GM18505 (cell line): ENCODE measurements around the gene MFSD2A.
"Not testable (repeated sequence)": the region's sequence is repeated elsewhere in the genome, so short reads cannot be mapped to it uniquely, and the experiment has no call there.

Source experiments
- ATAC-seq: cut with Tn5 transposase; IDR thresholded peaks from one replicate; pipeline ENCODE4 v1.9.1; 2021; ENCODE audit not compliant: unreplicated experiment
- POLR2A ChIP-seq: IDR thresholded peaks from 4 replicates; pipeline ENCODE4 v1.6.1; 2011; ENCODE audit warnings: borderline replicate concordance; ENCODE audit not compliant: insufficient read depth, insufficient read length; ENCODE audit errors: extremely low read depth

The MFSD2A gene

DNA sequence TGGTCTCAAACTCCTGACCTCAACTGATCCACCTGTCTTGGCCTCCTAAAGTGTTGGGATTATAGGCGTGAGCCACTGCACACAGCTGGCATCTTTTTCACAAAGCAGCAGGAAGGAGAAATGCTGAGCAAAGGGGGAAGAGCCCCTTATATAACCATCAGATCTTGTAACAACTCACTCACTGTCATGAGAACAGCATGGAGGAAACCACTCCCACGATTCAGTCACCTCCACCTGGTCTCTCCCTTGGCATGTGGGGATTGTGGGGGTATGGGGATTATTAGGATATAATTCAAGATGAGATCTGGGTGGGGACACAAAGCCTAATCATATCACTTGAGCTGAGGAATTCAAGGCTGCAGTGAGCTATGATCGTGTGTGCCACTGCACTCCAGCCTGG lies 3.0 kb upstream of the MFSD2A start:
- TF ChIP-seq POLR2A = no peak
- ATAC-seq = no peak

DNA sequence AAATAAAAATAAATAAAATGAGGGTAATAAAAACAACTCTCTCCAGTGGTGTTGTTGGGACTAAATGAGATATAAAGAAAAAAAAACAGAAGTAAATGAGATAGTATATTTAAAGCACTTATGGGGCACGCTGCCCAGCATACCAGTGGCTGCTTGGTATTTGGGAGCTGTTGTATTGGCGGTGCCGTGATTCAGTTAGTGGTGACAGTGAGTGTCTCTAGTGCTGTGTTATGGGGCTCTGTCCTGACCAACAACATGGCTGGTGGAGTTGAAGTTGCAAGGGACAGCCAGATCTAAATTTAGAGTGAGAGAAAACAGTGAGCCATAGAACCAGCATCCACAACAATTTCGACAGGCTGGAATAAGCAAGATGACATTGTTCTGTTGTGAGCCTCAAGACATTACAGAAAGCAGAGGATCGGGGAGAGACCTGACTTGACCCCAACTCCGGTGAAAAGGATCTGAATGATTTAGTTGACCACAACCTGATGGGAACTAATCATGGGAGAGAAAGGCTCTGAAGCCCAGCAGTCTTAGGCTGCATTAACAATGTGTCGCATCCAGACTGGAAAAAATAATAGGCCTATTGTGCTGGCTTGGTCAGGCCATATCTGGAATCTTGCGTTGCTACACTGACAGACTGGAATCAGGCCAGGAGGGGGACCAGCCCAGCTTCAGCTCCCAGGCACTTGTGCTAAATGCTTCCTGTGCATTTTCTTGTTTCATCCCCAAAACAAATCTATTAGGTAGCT lies 2.4 kb upstream of the MFSD2A start:
- no peak for ATAC-seq
- TF ChIP-seq POLR2A = no peak

DNA sequence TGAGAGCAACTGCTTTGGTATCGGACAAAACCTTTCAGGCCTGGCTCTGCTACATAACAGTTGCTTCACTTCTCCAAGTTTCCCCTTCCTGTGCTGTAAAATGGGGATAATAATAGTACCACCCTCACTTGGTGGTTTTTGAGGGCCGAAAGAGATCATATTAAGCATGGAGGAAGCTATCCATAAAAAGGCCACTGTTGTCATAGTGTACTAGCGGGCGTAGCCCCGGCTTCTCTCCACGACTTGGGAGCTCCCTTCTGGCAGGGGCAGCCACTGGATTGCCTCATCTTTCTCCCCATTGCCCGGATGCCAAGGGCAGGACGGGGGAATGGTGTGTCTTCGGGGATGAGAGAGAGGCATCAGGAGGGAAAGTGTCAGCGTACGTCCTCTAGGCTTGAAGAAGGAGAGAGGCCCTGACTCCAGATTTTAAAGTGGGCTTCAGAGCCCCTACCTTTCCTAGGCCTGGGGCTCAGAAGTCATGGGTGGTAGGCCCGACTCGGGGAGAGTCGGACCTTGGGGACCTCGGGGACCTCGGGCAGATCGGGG lies 548 bp upstream of the MFSD2A start:
- ATAC-seq = no peak
- TF ChIP-seq POLR2A = no peak

DNA sequence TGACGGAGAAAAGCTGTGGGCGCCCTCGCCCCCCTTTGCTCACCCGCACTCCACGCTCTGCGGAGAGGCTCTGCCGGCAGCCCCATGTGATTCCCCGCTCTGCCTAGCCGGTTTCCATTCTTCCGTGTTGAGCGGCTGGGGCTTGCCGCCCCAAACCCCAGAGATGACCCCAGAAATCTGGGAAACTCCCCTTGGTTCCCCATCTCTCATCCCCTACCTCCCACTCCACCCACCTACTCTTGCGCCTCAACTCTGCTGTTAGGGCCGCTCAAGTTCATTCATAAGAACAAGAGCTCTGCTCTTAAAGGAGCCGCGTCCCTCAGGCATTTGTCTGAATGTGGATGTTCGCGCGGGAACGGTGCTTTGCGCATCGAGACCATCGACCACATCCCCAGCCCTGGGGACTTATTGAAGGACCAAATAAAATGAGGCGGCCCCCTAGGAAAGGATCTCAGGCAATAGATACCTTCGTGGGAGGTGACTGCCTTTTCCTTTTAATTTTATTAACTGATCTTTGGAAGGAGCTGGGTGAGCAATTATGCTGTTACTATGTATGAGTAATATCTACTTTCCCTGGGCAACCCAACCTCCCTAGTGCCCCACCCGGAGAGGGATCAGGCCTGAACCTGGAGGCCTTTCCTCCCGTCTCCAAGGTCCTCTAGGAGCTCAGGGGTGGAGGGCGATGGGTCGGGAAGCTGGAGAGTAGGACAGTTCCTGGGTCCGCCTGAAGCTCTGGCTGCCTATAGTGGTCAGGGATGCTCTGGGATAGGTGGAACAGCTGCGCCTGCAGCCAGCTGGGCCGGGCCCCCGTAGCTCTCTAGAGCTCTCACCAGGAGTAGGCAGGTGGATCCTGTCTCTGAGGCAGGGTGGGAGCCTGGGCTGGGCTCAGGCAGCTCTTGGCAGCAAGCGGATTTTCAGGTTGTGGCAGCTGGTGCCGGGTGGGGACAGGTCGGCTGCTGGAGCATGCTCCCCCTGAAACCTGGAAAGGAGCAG lies 898 bp downstream of the MFSD2A start:
- no peak for TF ChIP-seq POLR2A
- ATAC-seq = peak; percentile 31

DNA sequence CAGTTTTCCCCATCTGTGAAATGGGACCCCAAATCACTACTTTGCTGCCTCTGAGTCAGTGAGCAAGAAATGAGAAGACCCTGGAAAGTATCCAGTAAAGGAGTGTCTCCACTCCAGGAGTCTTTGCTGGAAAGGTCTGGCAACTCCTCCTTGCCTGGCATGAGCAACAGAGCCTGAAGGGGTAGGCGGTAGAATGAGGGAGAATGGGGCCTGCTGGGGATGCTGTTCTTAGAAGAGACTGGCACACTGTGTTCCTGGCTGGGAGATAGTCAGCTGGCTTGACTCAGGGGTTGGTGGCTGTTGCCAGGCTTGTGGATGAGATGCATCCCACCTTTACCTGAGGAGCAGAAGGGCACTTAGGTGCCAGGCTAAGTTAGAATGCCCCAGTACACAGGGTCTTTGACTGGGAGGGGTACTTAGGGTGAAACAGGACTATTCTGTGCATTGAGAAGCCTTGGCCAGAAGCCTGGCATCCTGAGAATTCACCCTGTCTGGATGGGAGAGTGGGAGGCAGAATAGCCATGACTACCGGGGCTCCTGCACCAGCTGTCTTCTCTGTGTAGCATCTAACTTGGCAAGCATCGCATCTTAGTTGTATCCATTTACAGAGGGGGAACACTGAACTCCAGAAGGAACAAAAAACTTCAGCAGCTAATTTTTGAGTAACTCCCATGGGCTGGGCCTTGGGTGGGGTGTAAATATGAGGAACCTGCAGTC lies 2.5 kb downstream of the MFSD2A start:
- TF ChIP-seq POLR2A = no peak
- no peak for ATAC-seq

DNA sequence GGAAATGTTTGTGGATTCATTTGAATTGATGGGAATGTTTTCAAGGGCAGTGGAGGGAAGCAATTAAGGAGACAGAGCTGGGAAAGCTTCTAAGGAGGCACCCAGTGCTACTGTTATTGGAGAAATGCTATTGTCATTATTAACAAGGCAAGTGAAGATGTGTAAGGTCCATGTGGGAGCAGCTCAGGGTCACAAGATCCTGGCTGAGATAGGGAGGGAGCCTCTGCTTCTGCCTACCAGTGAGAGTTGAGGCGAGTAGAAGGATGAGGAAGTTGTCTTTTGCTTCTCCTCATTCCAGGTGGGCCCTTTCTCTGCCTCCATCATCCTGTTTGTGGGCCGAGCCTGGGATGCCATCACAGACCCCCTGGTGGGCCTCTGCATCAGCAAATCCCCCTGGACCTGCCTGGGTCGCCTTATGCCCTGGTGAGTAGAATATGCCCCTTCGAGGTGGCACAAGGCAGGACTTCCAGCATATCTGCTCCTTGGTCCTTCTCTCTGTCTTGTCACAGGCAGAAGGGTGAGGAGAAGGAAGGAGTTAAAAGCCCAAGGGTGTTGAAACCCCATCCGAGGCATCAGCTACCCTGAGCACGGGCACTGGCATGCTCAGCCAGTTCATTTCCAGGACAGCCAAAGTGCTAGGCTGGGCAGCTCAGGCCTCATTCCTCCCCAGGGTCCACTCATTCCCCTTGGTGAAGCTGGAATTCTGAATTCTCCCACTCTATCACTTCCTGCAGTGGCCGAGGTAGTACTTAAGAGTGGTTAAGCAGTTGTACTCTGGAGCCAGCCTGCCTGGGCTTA lies 3.7 kb downstream of the MFSD2A start:
- TF ChIP-seq POLR2A = peak; percentile 16
- no peak for ATAC-seq

DNA sequence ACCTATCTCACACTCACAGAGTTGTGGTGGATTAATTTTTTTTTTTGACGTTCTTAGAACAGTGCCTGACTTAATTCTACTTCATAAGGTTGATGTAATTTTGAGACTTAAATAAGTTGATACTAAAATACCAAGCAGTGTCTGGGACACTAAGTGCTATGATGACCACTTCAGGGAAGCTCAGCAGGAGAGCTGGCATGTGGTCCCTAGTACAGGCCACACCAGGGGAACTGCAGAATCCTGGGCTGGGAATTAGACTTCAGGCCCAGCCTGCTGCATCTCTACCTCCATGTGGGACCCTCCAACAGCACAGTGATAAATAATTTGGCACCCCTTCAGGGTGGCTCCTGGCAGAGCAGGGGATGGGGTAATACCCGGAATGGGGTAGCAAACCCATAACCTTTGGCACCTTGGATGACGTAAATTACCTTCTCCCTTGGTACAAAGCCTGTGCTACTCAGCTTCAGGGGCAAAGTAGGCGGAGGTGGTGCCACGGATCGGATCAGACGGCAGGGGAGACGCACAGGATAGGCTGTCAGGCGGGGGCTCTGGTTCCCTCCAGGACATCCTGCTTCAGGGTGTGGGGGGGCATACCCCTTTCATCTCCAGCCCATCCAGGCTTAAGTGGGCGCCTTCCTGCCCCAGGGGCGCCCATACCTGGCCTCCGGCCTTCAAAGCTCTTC lies 4.8 kb downstream of the MFSD2A start:
- ATAC-seq = no peak
- no peak for TF ChIP-seq POLR2A

DNA sequence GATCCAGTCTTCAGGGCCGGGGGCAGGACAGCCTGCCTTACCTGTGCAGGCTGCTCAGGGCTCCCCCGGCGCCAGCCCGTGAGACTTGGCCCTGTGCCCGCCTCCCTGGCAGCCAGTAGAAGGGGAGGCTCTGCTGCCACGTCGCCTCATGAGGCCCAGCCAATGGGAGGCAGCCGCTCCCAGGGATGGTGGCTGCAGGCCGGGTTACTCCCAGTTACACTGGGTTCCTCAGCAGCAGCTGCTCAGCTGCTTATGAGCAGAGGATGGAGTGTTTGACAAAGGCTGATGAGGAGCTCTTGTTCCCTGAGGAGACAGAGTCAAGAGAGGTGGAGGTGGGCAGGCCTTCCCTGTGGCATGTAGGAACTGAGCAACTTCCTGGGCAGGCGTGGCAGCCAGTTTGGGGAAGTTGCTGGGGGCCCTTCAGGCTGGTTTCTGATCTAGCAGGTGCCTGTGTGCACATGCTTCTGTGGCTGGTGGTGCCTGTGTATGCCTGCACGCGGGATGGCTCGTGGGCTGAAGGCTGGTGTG lies 5.5 kb downstream of the MFSD2A start:
- TF ChIP-seq POLR2A = peak; percentile 66
- no peak for ATAC-seq

DNA sequence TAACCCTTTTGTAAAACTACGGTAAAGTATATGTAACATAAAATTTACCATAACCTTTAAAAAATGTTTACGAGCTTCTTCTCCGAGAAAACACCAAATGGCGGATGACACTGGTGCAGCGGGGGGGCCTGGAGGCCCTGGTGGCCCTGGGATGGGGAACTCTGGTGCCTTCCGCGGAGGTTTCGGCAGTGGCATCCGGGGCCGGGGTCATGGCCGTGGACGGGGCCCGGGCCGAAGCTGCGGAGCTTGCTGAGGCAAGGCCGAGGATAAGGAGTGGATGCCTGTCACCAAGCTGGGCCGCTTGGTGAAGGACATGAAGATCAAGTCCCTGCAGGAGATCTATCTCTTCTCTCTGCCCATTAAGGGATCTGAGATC lies 7.5 kb downstream of the MFSD2A start:
- no peak for ATAC-seq
- no peak for TF ChIP-seq POLR2A

DNA sequence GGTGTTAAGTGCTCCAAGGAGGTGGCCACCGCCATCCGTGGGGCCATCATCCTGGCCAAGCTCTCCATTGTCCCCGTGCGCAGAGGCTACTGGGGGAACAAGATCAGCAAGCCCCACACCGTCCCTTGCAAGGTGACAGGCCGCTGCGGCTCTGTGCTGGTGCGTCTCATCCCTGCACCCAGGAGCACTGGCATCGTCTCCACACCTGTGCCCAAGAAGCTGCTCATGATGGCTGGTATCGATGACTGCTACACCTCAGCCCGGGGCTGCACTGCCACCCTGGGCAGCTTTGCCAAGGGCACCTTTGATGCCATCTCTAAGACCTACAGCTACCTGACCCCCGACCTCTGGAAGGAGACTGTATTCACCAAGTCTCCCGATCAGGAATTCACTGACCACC lies 8.0 kb downstream of the MFSD2A start:
- ATAC-seq = not testable (repeated sequence)

DNA sequence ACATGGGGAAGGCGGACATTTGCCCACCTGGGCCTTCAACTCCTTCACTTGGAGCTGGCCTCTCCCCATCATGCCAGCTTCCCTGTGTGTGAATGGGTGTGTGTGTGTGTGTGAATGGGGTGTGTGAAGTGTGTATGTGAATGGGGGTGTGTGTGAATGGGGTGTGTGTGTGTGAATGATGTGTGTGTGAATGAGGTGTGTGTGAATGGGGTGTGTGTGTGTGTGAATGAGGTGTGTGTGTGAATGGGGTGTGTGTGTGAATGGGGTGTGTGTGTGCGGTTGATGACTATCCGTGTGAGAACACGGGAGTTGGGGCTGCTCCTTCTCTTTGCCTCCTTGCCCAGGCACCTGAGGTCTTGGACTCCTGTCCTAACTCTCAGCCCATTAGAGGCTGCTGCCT lies 9.6 kb downstream of the MFSD2A start:
- no peak for TF ChIP-seq POLR2A
- no peak for ATAC-seq

DNA sequence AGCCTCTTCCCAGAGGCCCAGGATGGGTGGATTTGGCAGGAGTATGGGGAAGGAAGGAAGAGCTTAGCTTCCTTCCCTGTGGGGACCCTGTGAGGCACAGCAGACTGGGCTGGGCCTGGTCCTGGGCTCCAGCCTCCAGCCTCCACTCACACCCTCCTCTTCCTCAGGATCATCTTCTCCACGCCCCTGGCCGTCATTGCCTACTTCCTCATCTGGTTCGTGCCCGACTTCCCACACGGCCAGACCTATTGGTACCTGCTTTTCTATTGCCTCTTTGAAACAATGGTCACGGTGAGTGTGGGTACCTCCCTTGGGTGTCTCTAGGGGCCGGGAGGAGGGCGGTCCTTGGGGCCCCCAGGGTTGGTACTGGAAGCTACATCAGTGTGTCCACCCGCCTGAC lies 10.1 kb downstream of the MFSD2A start:
- ATAC-seq = no peak
- no peak for TF ChIP-seq POLR2A
